ENCODE results near the gene PID1. TPM values are rescaled to one million over a fixed set of nuclear protein-coding genes. Genes with fewer than 3 reads are reported as not detected.

The PID1 gene
- total and polyA plus RNA-seq, 12 donors: 4.5 to 81.9 (median 47.0) TPM

- no peaks in the 10 kb centered on the region for H3K36me3 ChIP-seq (replicated peaks in 1 of 2)
- no peak for TF ChIP-seq CTCF (IDR thresholded peaks at IDR 0.05)
- intact Hi-C loops (cut with DNase I): no loop called here
These were observed 269.9 kb downstream of the PID1 start for GRCh38 chr2:229001196-229001595.

GRCh38 chr2:228999326-228999725, 271.8 kb downstream of the PID1 start:
- intact Hi-C loops (cut with DNase I): no loop called here
- no peak for TF ChIP-seq CTCF (IDR thresholded peaks at IDR 0.05)
- no peak for TF ChIP-seq POLR2A (IDR thresholded peaks at IDR 0.05)
- Histone ChIP-seq H3K36me3 (replicated peaks in 1 of 2) (no peaks in the 10 kb centered on the region), H3K4me3 (no peak overlapping the region), H3K27ac (no peak overlapping the region), H3K9me3 (replicated peaks in 1 of 3) (peaks cover 0 to 8% (median 0%) of the 10 kb centered on the region in 3 donors), H3K4me1 (replicated peaks in 1 of 2) (no peaks in the 10 kb centered on the region), H3K27me3 (no peaks in the 10 kb centered on the region)
- no peak for DNase-seq
- WGBS, 4 donors: 83 to 92% (median 88%) methylated on average over 1 of the region's 1 CpG

More at GRCh38 chr2:229001196-229001595, 269.9 kb downstream of the PID1 start:
- peaks cover 0 to 8% (median 0%) of the 10 kb centered on the region in 3 donors for H3K9me3 ChIP-seq (replicated peaks in 1 of 3)
- H3K4me3 ChIP-seq: no peak overlapping the region
- H3K27ac ChIP-seq: no peak overlapping the region
- H3K27me3 ChIP-seq: no peaks in the 10 kb centered on the region
- 63 to 96% (median 68%) methylated on average over 1 of the region's 1 CpG for WGBS, 4 donors
- no peaks in the 10 kb centered on the region for H3K4me1 ChIP-seq (replicated peaks in 1 of 2)
- DNase-seq: no peak

GRCh38 chr2:228988786-228989185, 282.3 kb downstream of the PID1 start:
- intact Hi-C loops (cut with DNase I): no loop called here
- Histone ChIP-seq H3K27me3 (no peaks in the 10 kb centered on the region), H3K4me1 (replicated peaks in 1 of 2) (peaks cover 0 to 13% of the 10 kb centered on the region in 2 donors), H3K36me3 (replicated peaks in 1 of 2) (no peaks in the 10 kb centered on the region), H3K4me3 (no peak overlapping the region), H3K9me3 (replicated peaks in 1 of 3) (no peaks in the 10 kb centered on the region), H3K27ac (no peak overlapping the region)
- WGBS, 4 donors: 75 to 84% (median 79%) methylated on average over 3 of the region's 3 CpGs
- TF ChIP-seq POLR2A (IDR thresholded peaks at IDR 0.05): no peak
- DNase-seq: no peak

GRCh38 chr2:228987441-228988155, 283.5 kb downstream of the PID1 start:
- H3K4me1 ChIP-seq (replicated peaks in 1 of 2): peaks cover 0 to 13% of the 10 kb centered on the region in 2 donors
- H3K36me3 ChIP-seq (replicated peaks in 1 of 2): no peaks in the 10 kb centered on the region
- intact Hi-C loops (cut with DNase I): no loop called here
- TF ChIP-seq CTCF (IDR thresholded peaks at IDR 0.05) (no peak), POLR2A (IDR thresholded peaks at IDR 0.05) (no peak)
- no peaks in the 10 kb centered on the region for H3K27me3 ChIP-seq
- H3K27ac ChIP-seq: peak overlapping the region in 3 of 5 donors; percentile 54 to 79 (median 67)
- DNase-seq: peak in 3 of 7 donors; percentile 30 to 36 (median 35)
- H3K9me3 ChIP-seq (replicated peaks in 1 of 3): no peaks in the 10 kb centered on the region
- 32 to 49% (median 36%) methylated on average over 2 of the region's 2 CpGs for WGBS, 4 donors
- H3K4me3 ChIP-seq: no peak overlapping the region

GRCh38 chr2:228986961-228987360, 284.1 kb downstream of the PID1 start:
- intact Hi-C loops (cut with DNase I): no loop called here
- TF ChIP-seq POLR2A (IDR thresholded peaks at IDR 0.05): no peak
- no peak for TF ChIP-seq CTCF (IDR thresholded peaks at IDR 0.05)
- no peak overlapping the region for H3K4me3 ChIP-seq
- H3K27me3 ChIP-seq: no peaks in the 10 kb centered on the region
- no peaks in the 10 kb centered on the region for H3K36me3 ChIP-seq (replicated peaks in 1 of 2)
- WGBS, 4 donors: 11 to 30% (median 27%) methylated on average over 1 of the region's 1 CpG
- DNase-seq: no peak
- H3K27ac ChIP-seq: peak overlapping the region in 3 of 5 donors; percentile 17 to 79 (median 45)
- peaks cover 0 to 13% of the 10 kb centered on the region in 2 donors for H3K4me1 ChIP-seq (replicated peaks in 1 of 2)
- H3K9me3 ChIP-seq (replicated peaks in 1 of 3): no peaks in the 10 kb centered on the region
